H9 (cell line): ENCODE data around the gene NRXN3. TPM values are rescaled to one million over a fixed set of nuclear protein-coding genes. Genes with fewer than 3 reads are reported as not detected.
A peak's percentile ranks its signal among the peaks of the same experiment; 100 is the strongest.

Experiments
- DNase-seq: peaks from one replicate; pipeline ENCODE4 v3.0.0-alpha.2; 2017
- H2AFZ ChIP-seq: one replicate; pipeline ENCODE4 v1.6.1; 2013; ENCODE audit warnings: mild to moderate bottlenecking, low read length, control low read depth, moderate library complexity
- H2AK5ac ChIP-seq: 2 replicates; pipeline ENCODE4 v1.6.1; 2013; ENCODE audit warnings: low read length, control low read depth, mixed read lengths; ENCODE audit not compliant: insufficient read length
- H2BK120ac ChIP-seq: one replicate; pipeline ENCODE4 v1.6.1; 2013; ENCODE audit warnings: low read depth, mild to moderate bottlenecking, low read length, control low read depth, inconsistent platforms; ENCODE audit not compliant: poor library complexity, severe bottlenecking
- H2BK12ac ChIP-seq: 2 replicates; pipeline ENCODE4 v1.6.1; 2013; ENCODE audit warnings: low read length, control low read depth, mixed read lengths, low read depth; ENCODE audit not compliant: insufficient read length
- H2BK15ac ChIP-seq: 2 replicates; pipeline ENCODE4 v1.6.1; 2013; ENCODE audit warnings: low read depth, low read length, control low read depth
- H2BK20ac ChIP-seq: one replicate; pipeline ENCODE4 v1.6.1; 2013; ENCODE audit warnings: low read depth, mild to moderate bottlenecking, low read length, control low read depth, inconsistent platforms; ENCODE audit not compliant: poor library complexity, severe bottlenecking
- H2BK5ac ChIP-seq: 2 replicates; pipeline ENCODE4 v1.6.1; 2013; ENCODE audit warnings: low read length, control low read depth, mixed read lengths; ENCODE audit not compliant: insufficient read length
- H3K14ac ChIP-seq: 2 replicates; pipeline ENCODE4 v1.6.1; 2013; ENCODE audit warnings: low read length, control low read depth; ENCODE audit not compliant: insufficient read depth
- H3K18ac ChIP-seq: 2 replicates; pipeline ENCODE4 v1.6.1; 2013; ENCODE audit warnings: low read depth, mild to moderate bottlenecking, mixed read lengths, low read length, control low read depth; ENCODE audit not compliant: insufficient read length
- H3K23ac ChIP-seq: 2 replicates; pipeline ENCODE4 v1.6.1; 2013; ENCODE audit warnings: low read length, control low read depth, mixed read lengths, low read depth; ENCODE audit not compliant: insufficient read length
- H3K23me2 ChIP-seq: 2 replicates; pipeline ENCODE4 v1.6.1; 2013; ENCODE audit warnings: low read depth, mild to moderate bottlenecking, mixed read lengths, low read length, control low read depth; ENCODE audit not compliant: insufficient read length, poor library complexity, severe bottlenecking
- H3K27ac ChIP-seq: 2 replicates; pipeline ENCODE4 v1.5.1; 2013; ENCODE audit warnings: low read length, control low read depth, mixed read lengths, low read depth; ENCODE audit not compliant: insufficient read length
- H3K27me3 ChIP-seq: 2 replicates; pipeline ENCODE4 v1.6.1; 2013; ENCODE audit warnings: low read length, control low read depth, inconsistent platforms; ENCODE audit not compliant: insufficient read depth
- H3K4ac ChIP-seq: 2 replicates; pipeline ENCODE4 v1.6.1; 2013; ENCODE audit warnings: low read depth, mild to moderate bottlenecking, control low read depth, inconsistent platforms, low read length, moderate library complexity
- H3K4me1 ChIP-seq: 2 replicates; pipeline ENCODE4 v1.6.1; 2013; ENCODE audit warnings: low read length, control low read depth, inconsistent platforms; ENCODE audit not compliant: insufficient read depth
- H3K4me2 ChIP-seq: 2 replicates; pipeline ENCODE4 v1.6.1; 2013; ENCODE audit warnings: low read length, control low read depth, mixed read lengths; ENCODE audit not compliant: insufficient read length, insufficient read depth
- H3K56ac ChIP-seq: 2 replicates; pipeline ENCODE4 v1.6.1; 2013; ENCODE audit warnings: low read depth, mild to moderate bottlenecking, mixed read lengths, low read length, control low read depth; ENCODE audit not compliant: insufficient read length
- H3K79me1 ChIP-seq: 2 replicates; pipeline ENCODE4 v1.6.1; 2013; ENCODE audit warnings: low read depth, mild to moderate bottlenecking, moderate library complexity, low read length, control low read depth, inconsistent platforms; ENCODE audit not compliant: insufficient read depth, poor library complexity, severe bottlenecking
- H3K79me2 ChIP-seq: 2 replicates; pipeline ENCODE4 v1.6.1; 2013; ENCODE audit warnings: low read length, control low read depth, inconsistent platforms; ENCODE audit not compliant: insufficient read depth
- H3K9ac ChIP-seq: 2 replicates; pipeline ENCODE4 v1.6.1; 2013; ENCODE audit warnings: low read length, control low read depth, mixed read lengths; ENCODE audit not compliant: insufficient read length; ENCODE audit errors: extremely low read depth
- H3K9me3 ChIP-seq: one replicate; pipeline ENCODE4 v1.6.1; 2013; ENCODE audit warnings: low read depth, low read length, inconsistent platforms; ENCODE audit not compliant: control insufficient read depth
- H3T11ph ChIP-seq: one replicate; pipeline ENCODE4 v1.6.1; 2013; ENCODE audit warnings: mild to moderate bottlenecking, low read length, control low read depth, inconsistent platforms
- H4K20me1 ChIP-seq: one replicate; pipeline ENCODE4 v1.6.1; 2013; ENCODE audit not compliant: control insufficient read depth, insufficient read length, insufficient read depth
- H4K5ac ChIP-seq: 2 replicates; pipeline ENCODE4 v1.6.1; 2013; ENCODE audit warnings: low read depth, mild to moderate bottlenecking, mixed read lengths, low read length, control low read depth; ENCODE audit not compliant: insufficient read length
- H4K8ac ChIP-seq: replicated peaks from 2 replicates; pipeline ENCODE4 v1.6.1; 2013; ENCODE audit warnings: low read length, control low read depth, mixed read lengths, low read depth; ENCODE audit not compliant: insufficient read length
- H4K91ac ChIP-seq: 2 replicates; pipeline ENCODE4 v1.6.1; 2013; ENCODE audit warnings: low read depth, mild to moderate bottlenecking, moderate library complexity, mixed read lengths, low read length, control low read depth; ENCODE audit not compliant: insufficient read length
- H3K27ac Mint-ChIP-seq, 3 experiments: 2 replicates in 2 of 3; 3 replicates in 1 of 3; pipeline ENCODE4 v1.8.0; 2020 to 2021; ENCODE audit warnings: mixed read lengths in 3 of 3, mild to moderate bottlenecking in 1 of 3, moderate library complexity in 1 of 3
- H3K27me3 Mint-ChIP-seq: 2 replicates; pipeline ENCODE4 v1.8.0; 2021; ENCODE audit warnings: low read depth, mild to moderate bottlenecking, moderate library complexity, mixed read lengths
- H3K36me3 Mint-ChIP-seq, 3 experiments: 2 replicates in 2 of 3; 3 replicates in 1 of 3; pipeline ENCODE4 v1.8.0; 2020 to 2021; ENCODE audit warnings: low read depth in 3 of 3, mixed read lengths in 3 of 3; ENCODE audit not compliant: insufficient read depth in 1 of 3
- H3K4me1 Mint-ChIP-seq, 2 experiments: 2 replicates each; pipeline ENCODE4 v1.8.0; 2020; ENCODE audit warnings: mixed read lengths in 2 of 2
- H3K4me3 Mint-ChIP-seq, 2 experiments: 2 replicates in 1 of 2; 3 replicates in 1 of 2; pipeline ENCODE4 v1.8.0; 2020 to 2021; ENCODE audit warnings: mild to moderate bottlenecking in 2 of 2, mixed read lengths in 2 of 2, moderate library complexity in 1 of 2
- H3K9me3 Mint-ChIP-seq, 2 experiments: 2 replicates in 1 of 2; 3 replicates in 1 of 2; pipeline ENCODE4 v1.8.0; 2020; ENCODE audit warnings: mild to moderate bottlenecking in 2 of 2, mixed read lengths in 2 of 2, moderate library complexity in 1 of 2
- CTCF ChIP-seq: fragments of 200-600 bp; sonication (generic); conservative IDR thresholded peaks from 3 replicates; pipeline ENCODE4 v1.8.0; 2021; ENCODE audit warnings: antibody characterized with exemption, mild to moderate bottlenecking
- WGBS: extraction: QIAGEN DNeasy Blood & Tissue Kit; methylation state at CpG from one replicate; pipeline ENCODE4 v1.1.7; 2013; ENCODE audit warnings: missing lambda C conversion rate, low lambda C conversion rate, mixed read lengths; ENCODE audit not compliant: insufficient read length; ENCODE audit errors: extremely low coverage; 5-methylcytosine and 5-hydroxymethylcytosine counted together
- total RNA-seq: library from RNA; stranded (reverse); gene quantifications from 2 replicates; pipeline ENCODE4 v1.2.1, GENCODE V29; 2021

Gene NRXN3
- total RNA-seq, 1 experiment from 2014 or later: 1.8 TPM

- H3K9ac ChIP-seq: no peak overlapping the region
- no peak overlapping the region for H2BK120ac ChIP-seq
- H3K18ac ChIP-seq: no peak overlapping the region
- H3K4me1 Mint-ChIP-seq: 0 out of 4 replicates have a peak, but pooled peaks cover 0 to 2% of the 10 kb centered on the region in 2 experiments
- H3K27ac ChIP-seq: no peak overlapping the region
- no peak overlapping the region for H2AK5ac ChIP-seq
- no peak overlapping the region for H4K5ac ChIP-seq
- no peaks in the 10 kb centered on the region for H3K9me3 Mint-ChIP-seq
- WGBS: no CpG with 5 or more reads among the region's 2 CpGs
- H2BK20ac ChIP-seq: no peak overlapping the region
- H4K91ac ChIP-seq: no peak overlapping the region
- no peak overlapping the region for H3K4me2 ChIP-seq
- no peak overlapping the region for H3T11ph ChIP-seq
- no peaks in the 10 kb centered on the region for H3K4me1 ChIP-seq
- no peak overlapping the region for H3K4ac ChIP-seq
- H3K79me2 ChIP-seq: no peaks in the 10 kb centered on the region
- H3K23me2 ChIP-seq: no peaks in the 10 kb centered on the region
- no peak overlapping the region for H2BK15ac ChIP-seq
- H2BK12ac ChIP-seq: no peak overlapping the region
- no peaks in the 10 kb centered on the region for H3K27me3 ChIP-seq
- H4K8ac ChIP-seq: no peak overlapping the region
- H3K4me3 Mint-ChIP-seq: no peak overlapping the region
- H3K14ac ChIP-seq: no peak overlapping the region
- no peak for DNase-seq
- TF ChIP-seq CTCF: no peak
- H3K27ac Mint-ChIP-seq: peak overlapping the region in 1 of 3 experiments; percentile 27; a peak in 1 of 7 replicates
- no peaks in the 10 kb centered on the region for H3K9me3 ChIP-seq
- H2AFZ ChIP-seq: no peak overlapping the region
- no peak overlapping the region for H2BK5ac ChIP-seq
- no peaks in the 10 kb centered on the region for H4K20me1 ChIP-seq
- no peak overlapping the region for H3K23ac ChIP-seq
- H3K56ac ChIP-seq: no peak overlapping the region
- no peaks in the 10 kb centered on the region for H3K36me3 Mint-ChIP-seq
- H3K27me3 Mint-ChIP-seq: no peaks in the 10 kb centered on the region
- no peaks in the 10 kb centered on the region for H3K79me1 ChIP-seq
Measured at GRCh38 chr14:78823516-78823915, 653.3 kb downstream of the NRXN3 start.
